NCI-H1436 treated with DMSO at 0.1 percent for 48 hours (cell line): ENCODE data around the gene TLCD3B.

Experiments
- DNase-seq: peaks from one replicate; lab custom pipeline; 2025; lab: John Stamatoyannopoulos, UW

The TLCD3B gene

GRCh38 chr16:29988346-29989075 is 42.6 kb downstream of the TLCD3B start:
- DNase-seq = no peak

- DNase-seq = no peak
Observed at GRCh38 chr16:29987371-29988085, 43.5 kb downstream of the TLCD3B start.

GRCh38 chr16:29986931-29987330 is 44.1 kb downstream of the TLCD3B start:
- DNase-seq = no peak

- no peak for DNase-seq
Observed at GRCh38 chr16:29986231-29986630, 44.8 kb downstream of the TLCD3B start.

GRCh38 chr16:29985271-29985811 is 45.7 kb downstream of the TLCD3B start:
- DNase-seq = no peak

- DNase-seq = no peak
Observed at GRCh38 chr16:29984764-29985147, 46.3 kb downstream of the TLCD3B start.

GRCh38 chr16:29984137-29984763 is 46.8 kb downstream of the TLCD3B start:
- no peak for DNase-seq

- no peak for DNase-seq
Observed at GRCh38 chr16:29983420-29984136, 47.5 kb downstream of the TLCD3B start.

GRCh38 chr16:29982560-29983419 is 48.3 kb downstream of the TLCD3B start:
- no peak for DNase-seq

GRCh38 chr16:29978564-29979270 is 52.4 kb downstream of the TLCD3B start:
- DNase-seq = no peak

- DNase-seq = no peak
Observed at GRCh38 chr16:29978081-29978480, 53.0 kb downstream of the TLCD3B start.

- DNase-seq = no peak
Observed at GRCh38 chr16:29977063-29977825, 53.8 kb downstream of the TLCD3B start.

GRCh38 chr16:29975811-29976511 is 55.1 kb downstream of the TLCD3B start:
- no peak for DNase-seq

- no peak for DNase-seq
Observed at GRCh38 chr16:29975134-29975538, 55.9 kb downstream of the TLCD3B start.
